A549 (cell line): Measurements from ENCODE around the gene SNX6. TPM values are rescaled to one million over a fixed set of nuclear protein-coding genes. Genes with fewer than 3 reads are reported as not detected.

Experiments
- ATAC-seq, 2 experiments: fragments of 200-7000 bp in 1 of 2; fragments of >200 bp in 1 of 2; cut with Nextera tagmentation in 1 of 2; cut with Tn5 transposase in 1 of 2; 3 replicates each; pipeline versions ENCODE4 v1.8.0 to v1.9.1; 2018 to 2020; ENCODE audit warnings: mild to moderate bottlenecking in 1 of 2, moderate library complexity in 1 of 2
- CTCF ChIA-PET: fragments of 300-600 bp; sonication (Branson Sonifier 250); formaldehyde crosslinking; extraction: SDS; loops from one replicate; lab custom pipeline; 2021; ENCODE audit warnings: antibody characterized with exemption, inconsistent platforms; lab: Yijun Ruan, JAX
- POLR2A ChIA-PET: fragments of 350-600 bp; formaldehyde crosslinking; extraction: SDS; loops from one replicate; lab custom pipeline; 2021; ENCODE audit warnings: antibody characterized with exemption, inconsistent platforms; lab: Yijun Ruan, JAX
- DNase-seq, 2 experiments: peaks; one replicate each; pipeline versions ENCODE4 v3.0.0 to v3.0.0-alpha.2; 2011 to 2016; ENCODE audit warnings: low read depth in 1 of 2, low spot score in 1 of 2
- FAIRE-seq: peaks from 2 replicates; lab custom pipeline; 2011; peaks lifted over from hg19 to GRCh38; lab: Jason Lieb, UNC
- H3K27ac ChIP-seq, 2 experiments: fragments of >200 bp; sonication (Bioruptor Twin); formaldehyde crosslinking; 3 replicates each; pipeline ENCODE4 v1.5.1; 2016 to 2017
- H3K4me1 ChIP-seq: fragments of >200 bp; sonication (Bioruptor Twin); formaldehyde crosslinking; 3 replicates; pipeline ENCODE4 v1.6.1; 2016
- H3K4me2 ChIP-seq: fragments of >200 bp; sonication (Bioruptor Twin); formaldehyde crosslinking; 3 replicates; pipeline ENCODE4 v1.6.1; 2016
- H3K4me3 ChIP-seq: fragments of >200 bp; sonication (Bioruptor Twin); formaldehyde crosslinking; 3 replicates; pipeline ENCODE4 v1.5.1; 2016
- H3K9me3 ChIP-seq: fragments of >200 bp; sonication (Bioruptor Twin); formaldehyde crosslinking; 3 replicates; pipeline ENCODE4 v1.6.1; 2016
- ATOH8 ChIP-seq: fragments of 250-450 bp; sonication (Bioruptor Pico); IDR thresholded peaks from 2 replicates; pipeline ENCODE4 v1.5.0; 2020; ENCODE audit warnings: low read depth, mild to moderate bottlenecking, moderate library complexity
- BHLHE40 ChIP-seq: IDR thresholded peaks from 2 replicates; pipeline ENCODE4 v1.6.1; 2012; ENCODE audit warnings: low read depth, low read length, inconsistent platforms
- CBX2 ChIP-seq: fragments of 200-600 bp; sonication (generic); IDR thresholded peaks from 2 replicates; pipeline ENCODE4 v1.6.1; 2016; ENCODE audit warnings: low read depth, mild to moderate bottlenecking, borderline replicate concordance
- CBX8 ChIP-seq: fragments of 200-600 bp; sonication (generic); IDR thresholded peaks from 2 replicates; pipeline ENCODE4 v1.6.1; 2016
- CEBPB ChIP-seq, 2 experiments: fragments of >200 bp in 1 of 2; sonication (Bioruptor Twin) in 1 of 2; formaldehyde crosslinking in 1 of 2; IDR thresholded peaks; 2 replicates each; pipeline ENCODE4 v1.6.1; 2012 to 2016
- CTCF ChIP-seq: fragments of >200 bp; sonication (Bioruptor Twin); formaldehyde crosslinking; IDR thresholded peaks from 3 replicates; pipeline ENCODE4 v1.5.1; 2016
- EHMT2 ChIP-seq: fragments of 200-600 bp; sonication (generic); IDR thresholded peaks from 2 replicates; pipeline ENCODE4 v1.6.1; 2016; ENCODE audit warnings: antibody characterized with exemption, low read depth, mild to moderate bottlenecking, moderate library complexity
- EP300 ChIP-seq, 2 experiments: fragments of >200 bp; sonication (Bioruptor Twin); formaldehyde crosslinking; IDR thresholded peaks; 2 replicates in 1 of 2; 3 replicates in 1 of 2; pipeline ENCODE4 v1.6.1; 2016 to 2017
- FOSB ChIP-seq: fragments of 250-450 bp; sonication (Bioruptor Pico); IDR thresholded peaks from 2 replicates; pipeline ENCODE4 v1.5.0; 2020; ENCODE audit warnings: mild to moderate bottlenecking, moderate library complexity
- FOXS1 ChIP-seq: fragments of 250-450 bp; sonication (Bioruptor Pico); IDR thresholded peaks from 2 replicates; pipeline ENCODE4 v1.5.0; 2020; ENCODE audit warnings: mild to moderate bottlenecking, moderate library complexity
- JUN ChIP-seq, 2 experiments: fragments of >200 bp; sonication (Bioruptor Twin); formaldehyde crosslinking; IDR thresholded peaks; 2 replicates in 1 of 2; 3 replicates in 1 of 2; pipeline ENCODE4 v1.6.1; 2016 to 2017
- MAFK ChIP-seq: fragments of 450-650 bp; IDR thresholded peaks from 2 replicates; pipeline ENCODE4 v1.6.1; 2014; ENCODE audit not compliant: partially characterized antibody
- MAX ChIP-seq: IDR thresholded peaks from 2 replicates; pipeline ENCODE4 v1.6.1; 2012
- MYC ChIP-seq: IDR thresholded peaks from 2 replicates; pipeline ENCODE4 v1.6.1; 2012; ENCODE audit warnings: mild to moderate bottlenecking, inconsistent platforms, low read length, improper control_type of control experiment, borderline replicate concordance
- NR3C1 ChIP-seq: fragments of >200 bp; sonication (Bioruptor Twin); formaldehyde crosslinking; IDR thresholded peaks from 3 replicates; pipeline ENCODE4 v1.6.1; 2017
- POLR2A ChIP-seq: IDR thresholded peaks from 2 replicates; pipeline ENCODE4 v1.6.1; 2012; ENCODE audit warnings: mild to moderate bottlenecking, low read length
- RARB ChIP-seq: fragments of 250-450 bp; sonication (Bioruptor Pico); IDR thresholded peaks from 2 replicates; pipeline ENCODE4 v1.8.0; 2021; ENCODE audit warnings: mild to moderate bottlenecking, moderate library complexity
- RFX5 ChIP-seq: fragments of 450-650 bp; IDR thresholded peaks from 2 replicates; pipeline ENCODE4 v1.7.1; 2014; ENCODE audit warnings: antibody characterized with exemption, mild to moderate bottlenecking, moderate library complexity
- RNF2 ChIP-seq: fragments of 200-600 bp; sonication (generic); IDR thresholded peaks from 2 replicates; pipeline ENCODE4 v1.6.1; 2016; ENCODE audit warnings: low read depth, mild to moderate bottlenecking, antibody characterized with exemption, moderate library complexity, borderline replicate concordance
- TFCP2L1 ChIP-seq: fragments of 250-450 bp; sonication (Bioruptor Pico); IDR thresholded peaks from 2 replicates; pipeline ENCODE4 v1.5.0; 2021; ENCODE audit warnings: mild to moderate bottlenecking
- ZC3H11A ChIP-seq: fragments of 450-650 bp; IDR thresholded peaks from 2 replicates; pipeline ENCODE4 v1.6.1; 2014; ENCODE audit warnings: antibody characterized with exemption, mild to moderate bottlenecking
- WGBS: methylation state at CpG from one replicate; pipeline ENCODE4 v1.1.6; 2017; ENCODE audit errors: missing lambda C conversion rate; 5-methylcytosine and 5-hydroxymethylcytosine counted together
- polyA plus RNA-seq, 4 experiments: library from polyadenylated mRNA; depleted of rRNA in 3 of 4; stranded (reverse); fragments of >200 nt; fragmentation: RNase III in 1 of 4; extraction: RNeasy Plus Mini Kit Qiagen cat#74134 plus additional on column Dnase treatment in 1 of 4; gene quantifications; 2 replicates in 3 of 4; 3 replicates in 1 of 4; pipeline ENCODE4 v1.2.3, GENCODE V29; 2011 to 2017
- TF ChIP-seq, protein P1 (sequence below): fragments of >200 bp; sonication (Bioruptor Twin); formaldehyde crosslinking; IDR thresholded peaks from 3 replicates; pipeline ENCODE4 v1.6.1; 2016
- TF ChIP-seq, protein P2 (sequence below): fragments of 450-650 bp; IDR thresholded peaks from 2 replicates; pipeline ENCODE4 v1.6.1; 2014; ENCODE audit warnings: antibody characterized with exemption

Gene SNX6
- polyA plus RNA-seq, 2 of the 4 experiments (the other 2 are of a cell fraction), result 149 to 174 TPM

GRCh38 chr14:34620839-34621238, 9.1 kb downstream of the SNX6 start:
- ATAC-seq (no peak), DNase-seq (no peak), FAIRE-seq (no peak)
- no peak overlapping the region for H3K4me2 ChIP-seq
- H3K9me3 ChIP-seq, result no peaks in the 10 kb centered on the region
- POLR2A ChIA-PET, result no interaction called here
- WGBS, result 94% methylated on average over 3 of the region's 3 CpGs
- no peak for TF ChIP-seq MAX
- 0 out of 6 replicates have a peak overlapping the region, but pooled peaks of 1 of the 2 experiments have one; percentile 22 for H3K27ac ChIP-seq
- H3K4me1 ChIP-seq, result peaks cover 29% of the 10 kb centered on the region
- CTCF ChIA-PET, result interaction anchor here (1.2 kb wide), 1 partner anchor 102 kb away, joined by 5 read pairs; no protein-coding TSS in a partner anchor
- H3K4me3 ChIP-seq, result no peak overlapping the region

DNA sequence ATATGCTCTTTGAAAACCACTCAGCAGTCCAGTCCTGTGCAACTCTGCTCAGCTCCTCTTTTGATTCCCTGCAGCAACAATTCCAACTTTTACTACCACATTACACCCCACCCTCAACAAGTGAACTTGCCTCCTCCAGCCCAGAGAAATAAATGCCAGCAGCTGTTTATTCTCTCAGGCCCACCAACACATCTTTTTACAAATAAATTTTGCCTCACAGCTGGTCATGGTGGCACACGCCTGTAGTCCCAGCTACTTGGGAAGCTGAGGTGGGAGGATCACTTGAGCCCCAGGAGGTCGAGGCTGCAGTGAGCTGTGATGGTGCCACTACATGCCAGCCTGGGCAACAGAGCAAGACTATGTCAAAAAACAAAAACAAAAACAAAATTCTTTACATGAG, 9.8 kb downstream of the SNX6 start:
- H3K27ac ChIP-seq, result no peak overlapping the region
- ChIA-PET CTCF (interaction anchor here (1.2 kb wide), 1 partner anchor 103 kb away, joined by 5 read pairs; no protein-coding TSS in a partner anchor), POLR2A (no interaction called here)
- H3K4me3 ChIP-seq, result no peak overlapping the region
- no peak for ATAC-seq
- no peak for FAIRE-seq
- no peak overlapping the region for H3K4me2 ChIP-seq
- H3K4me1 ChIP-seq, result peaks cover 29% of the 10 kb centered on the region
- WGBS, result 91% methylated on average over 2 of the region's 2 CpGs
- TF ChIP-seq CEBPB (IDR thresholded peaks at IDR 0.05) (no peak), EP300 (IDR thresholded peaks at IDR 0.05) (no peak), ZC3H11A (no peak), FOXS1 (no peak), RARB (CRISPR knock-in tag) (no peak), CTCF (no peak), RNF2 (no peak), MAFK (no peak)
- TF ChIP-seq, all 56 proteins: peak for 0
- no peak for DNase-seq
- no peaks in the 10 kb centered on the region for H3K9me3 ChIP-seq

- ATAC-seq (no peak), FAIRE-seq (no peak), DNase-seq (no peak)
- Histone ChIP-seq H3K4me2 (no peak overlapping the region), H3K9me3 (no peaks in the 10 kb centered on the region), H3K27ac (no peak overlapping the region), H3K4me1 (peaks cover 25% of the 10 kb centered on the region), H3K4me3 (no peak overlapping the region)
- ChIA-PET POLR2A (no interaction called here), CTCF (no interaction called here)
- 87% methylated on average over 3 of the region's 3 CpGs for WGBS
- no peak for TF ChIP-seq POLR2A
- TF ChIP-seq FOSB (CRISPR knock-in tag), result no peak
- TF ChIP-seq, protein P1, sequence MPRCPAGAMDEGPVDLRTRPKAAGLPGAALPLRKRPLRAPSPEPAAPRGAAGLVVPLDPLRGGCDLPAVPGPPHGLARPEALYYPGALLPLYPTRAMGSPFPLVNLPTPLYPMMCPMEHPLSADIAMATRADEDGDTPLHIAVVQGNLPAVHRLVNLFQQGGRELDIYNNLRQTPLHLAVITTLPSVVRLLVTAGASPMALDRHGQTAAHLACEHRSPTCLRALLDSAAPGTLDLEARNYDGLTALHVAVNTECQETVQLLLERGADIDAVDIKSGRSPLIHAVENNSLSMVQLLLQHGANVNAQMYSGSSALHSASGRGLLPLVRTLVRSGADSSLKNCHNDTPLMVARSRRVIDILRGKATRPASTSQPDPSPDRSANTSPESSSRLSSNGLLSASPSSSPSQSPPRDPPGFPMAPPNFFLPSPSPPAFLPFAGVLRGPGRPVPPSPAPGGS, result no peak
- TF ChIP-seq MAX, result no peak
- no peak for TF ChIP-seq RFX5
- TF ChIP-seq CBX8, result no peak
- TF ChIP-seq MYC, result no peak
- TF ChIP-seq BHLHE40, result no peak
- TF ChIP-seq ATOH8 (CRISPR knock-in tag), result no peak
- TF ChIP-seq RARB (CRISPR knock-in tag), result no peak
- no peak for TF ChIP-seq JUN (IDR thresholded peaks at IDR 0.05)
- TF ChIP-seq, protein P2, sequence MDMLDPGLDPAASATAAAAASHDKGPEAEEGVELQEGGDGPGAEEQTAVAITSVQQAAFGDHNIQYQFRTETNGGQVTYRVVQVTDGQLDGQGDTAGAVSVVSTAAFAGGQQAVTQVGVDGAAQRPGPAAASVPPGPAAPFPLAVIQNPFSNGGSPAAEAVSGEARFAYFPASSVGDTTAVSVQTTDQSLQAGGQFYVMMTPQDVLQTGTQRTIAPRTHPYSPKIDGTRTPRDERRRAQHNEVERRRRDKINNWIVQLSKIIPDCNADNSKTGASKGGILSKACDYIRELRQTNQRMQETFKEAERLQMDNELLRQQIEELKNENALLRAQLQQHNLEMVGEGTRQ, result no peak
- TF ChIP-seq EHMT2, result no peak
- TF ChIP-seq CBX2, result no peak
- no peak for TF ChIP-seq TFCP2L1 (CRISPR knock-in tag)
- TF ChIP-seq NR3C1, result no peak
These were observed 10.5 kb downstream of the SNX6 start for GRCh38 chr14:34619471-34619870.
